Measurements from ENCODE around the gene COX7A1. TPM values are rescaled to one million over a fixed set of nuclear protein-coding genes. Genes with fewer than 3 reads are reported as not detected.

The COX7A1 gene
- total and polyA plus RNA-seq, 4 donors, result 13.0 to 53.1 (median 36.0) TPM

DNA sequence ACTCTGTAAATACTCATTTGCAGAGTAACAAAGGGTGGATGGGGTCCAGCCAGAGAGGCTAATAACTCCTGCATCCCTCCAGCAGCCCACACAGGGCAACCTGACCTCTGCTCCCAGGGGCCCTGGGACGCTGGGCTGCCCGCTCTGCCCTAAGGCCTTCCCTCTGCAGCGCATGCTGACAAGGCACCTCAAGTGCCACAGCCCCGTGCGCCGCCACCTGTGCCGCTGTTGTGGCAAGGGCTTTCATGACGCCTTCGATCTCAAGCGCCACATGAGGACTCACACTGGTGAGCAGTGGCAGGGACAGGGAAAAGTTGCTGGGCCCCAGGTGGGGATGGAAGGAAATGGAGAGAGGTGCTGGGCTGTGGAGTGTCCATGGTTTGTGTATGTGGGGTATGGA is 39.6 kb downstream of the COX7A1 start:
- DNase-seq (no peak), ATAC-seq (ENCODE audit: insufficient read depth, low FRiP score) (no peak)
- H3K9ac ChIP-seq (ENCODE audit: insufficient read depth in 1 of 2, low read length in 2 of 2), result no peak overlapping the region
- H3K27ac ChIP-seq (ENCODE audit: low read depth in 1 of 2, low read length in 1 of 2), result no peak overlapping the region
- peaks cover 0 to 17% (median 9%) of the 10 kb centered on the region in 4 donors for H3K36me3 ChIP-seq (ENCODE audit: control insufficient read depth in 4 of 4, insufficient read depth in 4 of 4, low read length in 4 of 4)
- H3K27me3 ChIP-seq (ENCODE audit: control insufficient read depth in 3 of 3, insufficient read depth in 3 of 3, low read length in 2 of 3), result no peaks in the 10 kb centered on the region
- peaks cover 0 to 14% (median 0%) of the 10 kb centered on the region in 5 donors for H3K4me1 ChIP-seq (ENCODE audit: control insufficient read depth in 5 of 5, insufficient read depth in 5 of 5, low read length in 5 of 5)
- TF ChIP-seq, protein P1, sequence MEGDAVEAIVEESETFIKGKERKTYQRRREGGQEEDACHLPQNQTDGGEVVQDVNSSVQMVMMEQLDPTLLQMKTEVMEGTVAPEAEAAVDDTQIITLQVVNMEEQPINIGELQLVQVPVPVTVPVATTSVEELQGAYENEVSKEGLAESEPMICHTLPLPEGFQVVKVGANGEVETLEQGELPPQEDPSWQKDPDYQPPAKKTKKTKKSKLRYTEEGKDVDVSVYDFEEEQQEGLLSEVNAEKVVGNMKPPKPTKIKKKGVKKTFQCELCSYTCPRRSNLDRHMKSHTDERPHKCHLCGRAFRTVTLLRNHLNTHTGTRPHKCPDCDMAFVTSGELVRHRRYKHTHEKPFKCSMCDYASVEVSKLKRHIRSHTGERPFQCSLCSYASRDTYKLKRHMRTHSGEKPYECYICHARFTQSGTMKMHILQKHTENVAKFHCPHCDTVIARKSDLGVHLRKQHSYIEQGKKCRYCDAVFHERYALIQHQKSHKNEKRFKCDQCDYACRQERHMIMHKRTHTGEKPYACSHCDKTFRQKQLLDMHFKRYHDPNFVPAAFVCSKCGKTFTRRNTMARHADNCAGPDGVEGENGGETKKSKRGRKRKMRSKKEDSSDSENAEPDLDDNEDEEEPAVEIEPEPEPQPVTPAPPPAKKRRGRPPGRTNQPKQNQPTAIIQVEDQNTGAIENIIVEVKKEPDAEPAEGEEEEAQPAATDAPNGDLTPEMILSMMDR (IDR thresholded peaks at IDR 0.05; ENCODE audit: control extremely low read depth, extremely low read depth), result no peak
- H3K4me3 ChIP-seq, result no peak overlapping the region
- whole genome bisulfite sequencing, 2 donors, result 96 to 97% methylated on average over 10 of the region's 10 CpGs
- no peaks in the 10 kb centered on the region for H3K9me3 ChIP-seq (ENCODE audit: control insufficient read depth in 4 of 4, insufficient read depth in 3 of 4, low read length in 3 of 4)

DNA sequence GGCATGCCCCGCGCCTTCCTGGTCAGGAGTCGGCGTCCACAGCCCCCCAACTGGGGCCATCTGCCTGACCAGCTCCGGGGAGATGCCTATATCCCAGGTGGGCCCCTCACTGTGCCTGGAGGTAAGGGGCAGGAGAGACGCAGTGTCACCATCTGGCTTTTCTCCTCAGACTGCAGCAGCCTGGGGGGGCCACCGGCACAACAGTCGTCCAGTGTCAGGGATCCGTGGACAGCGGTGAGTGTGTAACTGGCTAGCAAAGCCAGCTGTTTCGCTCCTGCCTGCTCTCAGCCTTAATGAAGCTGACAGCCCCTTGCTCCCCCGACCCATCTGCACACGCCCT is 41.1 kb downstream of the COX7A1 start:
- Histone ChIP-seq H3K9ac (ENCODE audit: insufficient read depth in 1 of 2, low read length in 2 of 2) (no peak overlapping the region), H3K4me1 (ENCODE audit: control insufficient read depth in 5 of 5, insufficient read depth in 5 of 5, low read length in 5 of 5) (peaks cover 0 to 12% (median 0%) of the 10 kb centered on the region in 5 donors), H3K36me3 (ENCODE audit: control insufficient read depth in 4 of 4, insufficient read depth in 4 of 4, low read length in 4 of 4) (peaks cover 0 to 17% (median 8%) of the 10 kb centered on the region in 4 donors), H3K9me3 (ENCODE audit: control insufficient read depth in 4 of 4, insufficient read depth in 3 of 4, low read length in 3 of 4) (no peaks in the 10 kb centered on the region), H3K27me3 (ENCODE audit: control insufficient read depth in 3 of 3, insufficient read depth in 3 of 3, low read length in 2 of 3) (no peaks in the 10 kb centered on the region), H3K27ac (ENCODE audit: low read depth in 1 of 2, low read length in 1 of 2) (no peak overlapping the region), H3K4me3 (no peak overlapping the region)
- 88 to 89% methylated on average over 13 of the region's 13 CpGs for WGBS, 2 donors
- DNase-seq (no peak), ATAC-seq (ENCODE audit: insufficient read depth, low FRiP score) (no peak)
- TF ChIP-seq, protein P1 (IDR thresholded peaks at IDR 0.05; ENCODE audit: control extremely low read depth, extremely low read depth), result no peak

DNA sequence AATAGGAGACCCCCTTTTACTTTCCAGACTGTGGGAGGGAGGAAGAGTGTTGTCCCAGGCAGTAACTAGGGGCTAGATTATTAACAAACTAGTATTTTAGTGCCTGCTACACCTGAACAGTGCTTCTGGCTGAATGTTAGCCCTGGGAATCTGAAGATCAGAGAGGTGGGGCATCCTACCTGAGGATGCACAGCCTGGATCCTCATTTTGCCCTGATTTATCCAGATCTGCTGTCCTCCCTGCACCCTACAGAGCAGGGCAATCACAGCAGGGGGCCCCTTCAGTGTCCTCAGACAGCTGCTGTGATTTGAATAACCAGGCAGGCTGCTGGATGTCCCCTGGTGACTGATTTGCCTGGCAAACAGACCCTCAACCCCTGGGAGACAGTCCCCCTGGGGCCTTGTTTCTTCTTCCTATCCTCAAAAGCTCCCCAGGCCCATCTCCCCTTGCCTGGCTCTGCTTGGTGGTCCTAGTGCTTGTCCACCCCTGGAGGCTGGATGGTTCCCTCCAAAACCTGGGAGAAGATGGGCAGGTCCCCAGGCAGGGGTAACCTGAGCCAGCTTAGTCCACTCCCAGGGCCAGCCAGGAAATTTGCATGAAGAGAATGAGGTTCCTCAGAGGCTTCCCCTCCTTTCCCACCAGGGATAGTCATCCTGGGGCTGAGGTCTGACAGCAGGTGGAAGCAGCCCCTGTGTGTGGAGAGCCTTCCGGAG is 41.6 kb downstream of the COX7A1 start, which contains the start of gene OVOL3:
Gene OVOL3 (plus strand): TSS at position 657 of the 713 bp plus-strand sequence. CDS start 60 bp downstream, outside the sequence.
- ATAC-seq (ENCODE audit: insufficient read depth, low FRiP score), result no peak

More for the DNA sequence above, 41.6 kb downstream of the COX7A1 start, which contains the start of gene OVOL3:
- DNase-seq, result no peak
- no peak within 1 kb of the TSS for H3K27ac ChIP-seq (ENCODE audit: low read depth in 1 of 2, low read length in 1 of 2)
- H3K4me1 ChIP-seq (ENCODE audit: control insufficient read depth in 5 of 5, insufficient read depth in 5 of 5, low read length in 5 of 5), result peaks cover 0 to 7% (median 0%) of the 10 kb centered on the region in 5 donors
- TF ChIP-seq, protein P1 (IDR thresholded peaks at IDR 0.05; ENCODE audit: control extremely low read depth, extremely low read depth), result no peak
- H3K9me3 ChIP-seq (ENCODE audit: control insufficient read depth in 4 of 4, insufficient read depth in 3 of 4, low read length in 3 of 4), result no peaks in the 10 kb centered on the region
- H3K36me3 ChIP-seq (ENCODE audit: control insufficient read depth in 4 of 4, insufficient read depth in 4 of 4, low read length in 4 of 4), result peaks cover 0 to 17% (median 8%) of the 10 kb centered on the region in 4 donors
- WGBS, 2 donors, result 89 to 100% methylated on average over 1 of the region's 1 CpG
- no peak within 1 kb of the TSS for H3K4me3 ChIP-seq
- H3K27me3 ChIP-seq (ENCODE audit: control insufficient read depth in 3 of 3, insufficient read depth in 3 of 3, low read length in 2 of 3), result no peaks in the 10 kb centered on the region
- H3K9ac ChIP-seq (ENCODE audit: insufficient read depth in 1 of 2, low read length in 2 of 2), result no peak within 1 kb of the TSS
